H1 (cell line): Measurements from ENCODE around the gene UBAP2L. TPM values are rescaled to one million over a fixed set of nuclear protein-coding genes. Genes with fewer than 3 reads are reported as not detected.

ENCODE experiments used
- CTCF ChIA-PET: fragments of 300-600 bp; sonication (Branson Sonifier 250); formaldehyde crosslinking; loops from one replicate; lab custom pipeline; 2021; ENCODE audit not compliant: partially characterized antibody; lab: Charles Lee
- POLR2A ChIA-PET: fragments of 300-600 bp; sonication (Branson Sonifier 250); formaldehyde crosslinking; loops from one replicate; lab custom pipeline; 2021; ENCODE audit warnings: inconsistent platforms; ENCODE audit not compliant: partially characterized antibody; lab: Charles Lee
- DNase-seq, 2 experiments: peaks; one replicate each; pipeline versions ENCODE4 v3.0.0 to v3.0.0-alpha.2; 2010 to 2022; ENCODE audit warnings: low spot score in 2 of 2, low read depth in 1 of 2, mixed read lengths in 1 of 2
- FAIRE-seq: peaks from 2 replicates; lab custom pipeline; 2011; peaks lifted over from hg19 to GRCh38; lab: Jason Lieb, UNC
- H2AFZ ChIP-seq: 2 replicates; pipeline ENCODE4 v1.8.1; 2012; ENCODE audit warnings: low read length, inconsistent platforms
- H2AK5ac ChIP-seq: 2 replicates; pipeline ENCODE4 v1.6.1; 2013; ENCODE audit warnings: low read depth, low read length
- H2BK120ac ChIP-seq: replicated peaks from 2 replicates; pipeline ENCODE3; 2013; ENCODE audit warnings: low read depth, low read length, inconsistent platforms
- H2BK12ac ChIP-seq: 2 replicates; pipeline ENCODE4 v1.6.1; 2013; ENCODE audit warnings: low read depth, low read length
- H2BK15ac ChIP-seq: 2 replicates; pipeline ENCODE4 v1.6.1; 2013; ENCODE audit warnings: low read length
- H2BK20ac ChIP-seq: 2 replicates; pipeline ENCODE4 v1.6.1; 2013; ENCODE audit warnings: low read length
- H2BK5ac ChIP-seq: 2 replicates; pipeline ENCODE4 v1.6.1; 2013; ENCODE audit warnings: low read depth, low read length
- H3K14ac ChIP-seq: 2 replicates; pipeline ENCODE4 v1.6.1; 2013; ENCODE audit warnings: inconsistent platforms; ENCODE audit not compliant: insufficient read length
- H3K18ac ChIP-seq: 2 replicates; pipeline ENCODE4 v1.6.1; 2013; ENCODE audit warnings: low read length; ENCODE audit errors: extremely low read depth
- H3K23ac ChIP-seq: 2 replicates; pipeline ENCODE4 v1.6.1; 2013; ENCODE audit warnings: inconsistent platforms; ENCODE audit not compliant: insufficient read length
- H3K23me2 ChIP-seq: 2 replicates; pipeline ENCODE4 v1.6.1; 2013; ENCODE audit warnings: low read depth, low read length
- H3K27ac ChIP-seq: 2 replicates; pipeline ENCODE4 v1.6.1; 2011; ENCODE audit warnings: low read depth, low read length, inconsistent platforms
- H3K27me3 ChIP-seq, 4 experiments: replicated peaks in 1 of 4; 1 replicate in 1 of 4; 2 replicates in 3 of 4; pipeline versions ENCODE4 v1.6.1 to v1.8.1; 2011 to 2013; ENCODE audit warnings: low read length in 3 of 4, mild to moderate bottlenecking in 3 of 4, inconsistent platforms in 2 of 4, mixed read lengths in 2 of 4, moderate library complexity in 1 of 4; ENCODE audit not compliant: control insufficient read depth in 3 of 4, insufficient read depth in 3 of 4; ENCODE audit errors: extremely low read depth in 1 of 4
- H3K36me3 ChIP-seq, 4 experiments: 2 replicates each; pipeline versions ENCODE4 v1.6.1 to v1.8.1; 2011 to 2013; ENCODE audit warnings: mild to moderate bottlenecking in 4 of 4, low read length in 3 of 4, moderate library complexity in 2 of 4, control low read depth in 1 of 4, inconsistent platforms in 1 of 4; ENCODE audit not compliant: insufficient read depth in 4 of 4, control insufficient read depth in 2 of 4
- H3K4ac ChIP-seq: replicated peaks from 2 replicates; pipeline ENCODE3; 2013; ENCODE audit warnings: low read length, low read depth, mixed read lengths, inconsistent platforms; ENCODE audit not compliant: insufficient read length
- H3K4me1 ChIP-seq, 4 experiments: replicated peaks in 1 of 4; 1 replicate in 1 of 4; 2 replicates in 3 of 4; pipeline versions ENCODE4 v1.6.1 to v1.8.1; 2011 to 2013; ENCODE audit warnings: low read length in 3 of 4, inconsistent platforms in 2 of 4, mixed read lengths in 1 of 4; ENCODE audit not compliant: insufficient read depth in 4 of 4, control insufficient read depth in 3 of 4
- H3K4me2 ChIP-seq, 2 experiments: 2 replicates each; pipeline versions ENCODE4 v1.6.1 to v1.8.1; 2011 to 2013; ENCODE audit warnings: low read depth in 2 of 2, low read length in 2 of 2, control low read depth in 1 of 2, inconsistent platforms in 1 of 2, mild to moderate bottlenecking in 1 of 2; ENCODE audit not compliant: insufficient read depth in 1 of 2
- H3K4me3 ChIP-seq, 4 experiments: fragments of 200-600, 300-600 bp in 1 of 4; sonication (generic), shearing (Covaris generic), sonication (Bioruptor Twin) in 1 of 4; 2 replicates each; pipeline versions ENCODE4 v1.5.1 to v1.8.1; 2011 to 2016; ENCODE audit warnings: low read length in 4 of 4, low read depth in 3 of 4, control low read depth in 2 of 4, inconsistent platforms in 2 of 4, mild to moderate bottlenecking in 2 of 4, mixed read lengths in 1 of 4, moderate library complexity in 1 of 4; ENCODE audit not compliant: insufficient read depth in 2 of 4; ENCODE audit errors: extremely low read depth in 1 of 4
- H3K56ac ChIP-seq: replicated peaks from 2 replicates; pipeline ENCODE3; 2013; ENCODE audit warnings: low read depth, mild to moderate bottlenecking, mixed read lengths, low read length, inconsistent platforms; ENCODE audit not compliant: insufficient read length
- H3K79me1 ChIP-seq: 2 replicates; pipeline ENCODE4 v1.6.1; 2013; ENCODE audit warnings: low read depth, low read length, control low read depth
- H3K79me2 ChIP-seq, 2 experiments: 2 replicates each; pipeline versions ENCODE4 v1.6.1 to v1.8.1; 2012 to 2013; ENCODE audit warnings: low read length in 2 of 2, mild to moderate bottlenecking in 2 of 2, inconsistent platforms in 1 of 2; ENCODE audit not compliant: insufficient read depth in 2 of 2, control insufficient read depth in 1 of 2
- H3K9ac ChIP-seq, 4 experiments: replicated peaks in 1 of 4; 1 replicate in 1 of 4; 2 replicates in 3 of 4; pipeline versions ENCODE4 v1.6.1 to v1.8.1; 2011 to 2013; ENCODE audit warnings: low read depth in 3 of 4, low read length in 3 of 4, control low read depth in 2 of 4, mild to moderate bottlenecking in 2 of 4, moderate library complexity in 2 of 4, inconsistent platforms in 1 of 4; ENCODE audit errors: extremely low read depth in 1 of 4
- H3K9me3 ChIP-seq, 2 experiments: 2 replicates each; pipeline versions ENCODE4 v1.6.1 to v1.8.1; 2012 to 2013; ENCODE audit warnings: mild to moderate bottlenecking in 2 of 2, moderate library complexity in 2 of 2, control low read depth in 1 of 2, inconsistent platforms in 1 of 2, low read depth in 1 of 2, low read length in 1 of 2, mixed read lengths in 1 of 2; ENCODE audit not compliant: insufficient read depth in 2 of 2
- H4K20me1 ChIP-seq, 2 experiments: replicated peaks in 1 of 2; 2 replicates each; pipeline versions ENCODE3 to v1.8.1; 2011 to 2013; ENCODE audit warnings: inconsistent platforms in 2 of 2, low read length in 2 of 2, mild to moderate bottlenecking in 1 of 2; ENCODE audit not compliant: insufficient read depth in 2 of 2, control insufficient read depth in 1 of 2
- H4K5ac ChIP-seq: 2 replicates; pipeline ENCODE4 v1.6.1; 2013; ENCODE audit warnings: low read length, low read depth, mixed read lengths, inconsistent platforms; ENCODE audit not compliant: insufficient read length
- H4K8ac ChIP-seq: 2 replicates; pipeline ENCODE4 v1.8.0; 2013; ENCODE audit warnings: mild to moderate bottlenecking, moderate library complexity, low read length, inconsistent platforms; ENCODE audit not compliant: insufficient read depth; ENCODE audit errors: extremely low read depth
- H4K91ac ChIP-seq: replicated peaks from 2 replicates; pipeline ENCODE3; 2013; ENCODE audit warnings: low read length, mixed read lengths, inconsistent platforms; ENCODE audit not compliant: insufficient read length
- CBX8 ChIP-seq: fragments of 300-800, 300-1000 bp; sonication (generic); IDR thresholded peaks from 2 replicates; pipeline ENCODE4 v1.7.1; 2016; ENCODE audit warnings: low read depth, low read length, borderline replicate concordance
- polyA plus RNA-seq, 7 experiments: library from polyadenylated mRNA; depleted of rRNA in 3 of 7; stranded (reverse) in 5 of 7; unstranded in 2 of 7; fragments of >200 nt in 5 of 7; fragments of 200-250 nt in 2 of 7; gene quantifications; 1 replicate in 5 of 7; 2 replicates in 1 of 7; 4 replicates in 1 of 7; pipeline versions ENCODE4 v1.2.1 to v1.2.3, GENCODE V29; 2011 to 2013; ENCODE audit warnings: missing spikeins in 2 of 7, mixed read lengths in 2 of 7
- total RNA-seq: library from RNA; stranded (reverse); fragmentation: NEBNext Ultra II Directional; extraction: Animal tissue kit (Norgen Biotek cat#: 25700); gene quantifications from 2 replicates; pipeline ENCODE4 v1.2.1, GENCODE V29; 2021

The UBAP2L gene
- total and polyA plus RNA-seq, 2 of the 8 experiments (the other 6 are each of a cell fraction or from before 2014, with no cell fraction given) = 254 to 349 TPM

DNA sequence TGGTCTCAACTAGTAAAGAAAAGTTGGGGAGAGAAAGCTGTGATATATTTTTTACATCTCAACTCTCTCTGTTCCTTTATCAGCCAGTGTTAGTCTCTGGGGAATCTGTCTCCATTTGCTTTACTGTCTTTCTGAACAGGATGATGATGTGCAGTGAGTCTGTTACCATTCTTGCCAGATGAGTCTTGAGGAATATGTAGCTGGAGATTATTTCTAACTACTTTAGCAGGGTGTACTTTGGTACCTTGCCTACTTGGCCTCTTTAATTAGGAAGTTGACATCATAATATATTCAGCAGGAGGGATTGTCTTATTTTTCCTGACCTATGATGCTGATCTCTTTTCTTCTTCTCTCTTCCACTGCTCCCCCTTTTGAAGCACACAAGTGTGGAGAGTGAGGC is 35.9 kb downstream of the UBAP2L start:
- Histone ChIP-seq H2AFZ (no peak overlapping the region), H4K5ac (no peak overlapping the region), H3K9me3 (no peaks in the 10 kb centered on the region), H2BK120ac (no peak overlapping the region), H4K20me1 (peaks cover 2 to 3% of the 10 kb centered on the region in 2 experiments), H2BK15ac (no peak overlapping the region), H3K23ac (no peak overlapping the region), H3K9ac (no peak overlapping the region), H3K79me2 (no peaks in the 10 kb centered on the region), H2BK12ac (no peak overlapping the region), H3K4me2 (no peak overlapping the region), H3K18ac (no peak overlapping the region), H3K14ac (no peak overlapping the region), H3K4me3 (no peak overlapping the region), H3K27ac (no peak overlapping the region), H3K4ac (no peak overlapping the region), H2BK5ac (no peak overlapping the region), H3K23me2 (no peaks in the 10 kb centered on the region), H4K8ac (no peak overlapping the region), H3K36me3 (peaks cover 61 to 95% (median 87%) of the 10 kb centered on the region in 4 experiments), H3K56ac (no peak overlapping the region), H3K27me3 (no peaks in the 10 kb centered on the region), H3K4me1 (no peaks in the 10 kb centered on the region), H2AK5ac (no peak overlapping the region), H4K91ac (no peak overlapping the region), H2BK20ac (no peak overlapping the region), H3K79me1 (peaks cover 3% of the 10 kb centered on the region; the same call in 1 of the 2 replicates)
- FAIRE-seq = no peak
- no peak for TF ChIP-seq CBX8
- CTCF ChIA-PET = interaction anchor here (0.9 to 1.3 kb wide), 5 partner anchors 9 to 78 kb away, joined by 3 to 5 read pairs (median 4); partner anchors contain the start of gene HAX1
- POLR2A ChIA-PET = interaction anchor here (0.8 to 1.7 kb wide), 6 partner anchors 9 to 38 kb away, joined by 3 to 7 read pairs (median 3); partner anchors contain the start of gene UBAP2L
- no peak for DNase-seq
